Limb (tissue), 2 donors: Measurements from ENCODE around the gene ZFR2.
A peak's percentile ranks its signal among the peaks of the same experiment; 100 is the strongest.
"Not testable (repeated sequence)": the region's sequence is repeated elsewhere in the genome, so short reads cannot be mapped to it uniquely, and the experiment has no call there.

Experiments used
- DNase-seq, 2 donors: peaks; one replicate each; pipeline ENCODE4 v3.0.0-alpha.2; 2016; ENCODE audit errors: extremely low spot score in 2 of 2

The ZFR2 gene

DNA sequence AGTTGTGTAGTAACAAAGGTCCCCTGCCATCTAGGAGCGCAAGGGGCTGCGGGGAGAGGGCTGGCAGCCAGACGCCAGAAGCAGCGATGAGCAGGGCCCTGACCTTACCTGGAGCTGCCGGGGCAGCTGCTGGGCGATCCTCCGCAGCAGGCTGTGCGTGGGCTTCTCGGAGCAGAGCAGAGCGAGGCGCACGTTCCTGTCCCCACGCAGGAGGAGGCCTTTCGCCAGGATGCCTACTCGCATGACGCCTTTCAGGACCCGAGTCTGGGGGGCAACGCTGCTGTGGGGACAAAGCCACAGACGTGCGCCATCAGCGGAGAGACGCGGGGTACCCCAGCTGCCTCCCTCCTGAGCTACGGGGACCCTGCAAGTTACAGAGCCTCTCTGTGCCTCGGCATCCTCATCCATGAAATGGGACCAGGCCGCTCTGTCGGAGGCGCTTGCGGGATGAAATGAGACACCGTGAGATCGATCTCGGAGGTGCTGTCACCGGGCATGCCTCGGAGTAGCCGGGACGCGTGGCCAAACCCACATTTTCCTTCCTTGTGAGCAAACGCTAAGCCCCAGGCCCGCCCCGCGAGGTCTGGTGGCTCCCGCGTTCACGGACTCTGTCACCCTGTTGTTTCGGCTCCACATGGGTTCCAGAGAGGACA is 52.1 kb downstream of the ZFR2 start:
- no peak for DNase-seq

DNA sequence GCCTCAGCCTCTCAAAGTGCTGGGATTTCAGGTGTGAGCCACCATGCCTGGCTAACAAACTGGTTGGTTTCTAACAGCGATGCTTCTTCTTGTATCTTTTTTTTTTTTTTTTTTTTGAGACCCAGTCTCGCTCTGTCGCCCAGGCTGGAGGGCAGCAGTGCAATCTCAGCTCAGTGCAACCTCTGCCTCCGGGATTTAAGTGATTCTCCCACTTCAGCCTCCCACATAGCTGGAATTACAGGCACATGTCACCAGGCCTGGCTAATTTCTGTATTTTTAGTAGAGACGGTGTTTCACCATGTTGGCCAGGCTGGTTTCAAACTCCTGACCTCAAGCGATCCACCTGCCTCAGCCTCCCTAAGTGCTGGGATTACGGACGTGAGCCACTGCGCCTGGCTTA is 52.7 kb downstream of the ZFR2 start:
- not testable (repeated sequence) for DNase-seq

DNA sequence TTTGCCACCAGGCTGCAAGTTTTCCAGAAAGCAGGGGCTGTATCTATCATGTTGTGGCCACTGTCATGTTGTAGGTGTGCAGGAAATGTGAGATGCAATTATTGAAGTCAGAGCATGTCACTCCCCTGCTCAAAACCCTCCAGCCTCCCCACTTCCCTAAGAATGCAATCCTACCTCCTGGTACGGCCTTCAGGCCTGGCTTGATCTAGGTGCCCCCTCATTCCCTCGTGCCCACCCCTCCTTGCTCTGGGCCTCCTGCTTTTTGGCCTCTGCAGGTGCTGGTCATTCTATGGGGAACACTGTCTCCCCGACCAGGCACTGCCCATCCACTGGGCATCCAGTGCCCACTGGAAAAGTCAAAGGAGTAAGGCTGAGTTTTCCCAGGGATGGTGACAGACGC is 54.2 kb downstream of the ZFR2 start:
- no peak for DNase-seq

DNA sequence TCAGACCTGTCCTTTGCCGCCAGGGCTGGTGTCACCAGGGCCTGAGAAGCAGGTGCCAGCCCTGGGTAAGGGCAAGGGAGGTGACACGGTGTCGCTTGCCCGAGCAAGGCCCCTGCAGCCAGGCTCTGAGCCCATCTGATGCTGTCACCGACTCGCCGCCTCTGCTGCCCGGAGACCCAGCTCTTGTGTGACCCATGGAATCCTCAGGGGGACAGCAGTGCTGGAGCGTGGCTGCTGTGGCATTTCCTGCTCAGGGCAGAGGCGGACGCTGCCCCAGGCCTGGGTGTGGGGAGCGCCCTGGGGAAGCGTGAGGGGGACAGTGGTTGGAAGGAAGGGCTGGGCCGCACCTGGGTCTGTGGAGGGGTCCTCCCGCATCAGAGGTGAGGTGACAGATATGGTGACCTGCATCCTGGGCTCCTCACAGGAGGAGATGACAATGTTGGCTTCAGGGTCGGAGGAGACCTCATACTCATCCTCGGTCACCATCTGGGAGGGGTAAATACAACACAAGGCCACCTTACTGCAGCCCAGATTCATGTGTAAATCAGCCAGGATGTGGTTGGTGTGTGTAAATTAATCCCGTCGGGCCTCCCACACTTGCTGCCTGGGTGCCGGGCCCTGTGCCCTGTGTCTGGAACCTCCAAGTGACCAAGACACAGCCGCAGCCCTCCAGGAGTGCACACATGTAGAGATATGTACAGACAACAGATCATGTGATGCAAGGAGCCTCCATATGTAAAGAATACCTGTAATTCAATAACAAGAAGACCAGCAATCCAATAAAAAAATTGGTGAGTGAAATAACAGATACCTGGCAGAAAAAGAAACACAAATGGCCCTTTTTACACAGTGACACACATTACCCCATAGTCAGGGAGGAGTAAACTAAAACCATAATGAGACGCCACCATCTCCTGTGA is 55.1 kb downstream of the ZFR2 start:
- DNase-seq, result no peak

DNA sequence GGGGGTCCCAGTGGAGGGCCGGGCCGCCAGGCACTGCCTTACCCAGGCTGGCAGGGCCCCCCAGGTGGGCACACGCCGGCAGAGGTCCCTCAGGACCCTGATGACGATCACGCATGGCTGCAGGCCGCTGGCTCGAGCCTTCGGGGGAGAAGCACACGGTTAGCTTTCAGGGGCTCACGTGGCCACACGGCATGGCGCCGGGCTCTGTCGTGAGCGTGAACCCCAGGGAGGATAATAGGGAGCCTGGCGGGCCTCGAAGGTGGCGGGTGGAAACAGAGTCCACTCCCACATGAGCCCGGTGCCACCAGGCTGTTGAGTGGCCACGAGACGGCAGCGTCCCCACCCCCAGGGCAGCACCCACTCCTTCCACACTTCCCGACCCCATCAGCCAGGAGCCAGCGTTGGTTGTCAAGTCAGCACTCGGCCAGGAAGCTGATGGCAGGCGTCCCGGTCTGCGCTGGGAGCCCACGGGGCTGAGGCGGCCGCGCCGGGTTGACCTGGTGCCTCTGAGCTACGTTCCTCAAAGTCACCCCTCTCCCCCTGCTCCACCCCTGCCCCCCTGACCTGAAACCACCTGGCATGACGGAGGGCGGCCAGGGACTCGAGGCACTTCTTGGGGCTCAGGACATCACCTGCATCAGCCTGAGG is 58.0 kb downstream of the ZFR2 start:
- no peak for DNase-seq

DNA sequence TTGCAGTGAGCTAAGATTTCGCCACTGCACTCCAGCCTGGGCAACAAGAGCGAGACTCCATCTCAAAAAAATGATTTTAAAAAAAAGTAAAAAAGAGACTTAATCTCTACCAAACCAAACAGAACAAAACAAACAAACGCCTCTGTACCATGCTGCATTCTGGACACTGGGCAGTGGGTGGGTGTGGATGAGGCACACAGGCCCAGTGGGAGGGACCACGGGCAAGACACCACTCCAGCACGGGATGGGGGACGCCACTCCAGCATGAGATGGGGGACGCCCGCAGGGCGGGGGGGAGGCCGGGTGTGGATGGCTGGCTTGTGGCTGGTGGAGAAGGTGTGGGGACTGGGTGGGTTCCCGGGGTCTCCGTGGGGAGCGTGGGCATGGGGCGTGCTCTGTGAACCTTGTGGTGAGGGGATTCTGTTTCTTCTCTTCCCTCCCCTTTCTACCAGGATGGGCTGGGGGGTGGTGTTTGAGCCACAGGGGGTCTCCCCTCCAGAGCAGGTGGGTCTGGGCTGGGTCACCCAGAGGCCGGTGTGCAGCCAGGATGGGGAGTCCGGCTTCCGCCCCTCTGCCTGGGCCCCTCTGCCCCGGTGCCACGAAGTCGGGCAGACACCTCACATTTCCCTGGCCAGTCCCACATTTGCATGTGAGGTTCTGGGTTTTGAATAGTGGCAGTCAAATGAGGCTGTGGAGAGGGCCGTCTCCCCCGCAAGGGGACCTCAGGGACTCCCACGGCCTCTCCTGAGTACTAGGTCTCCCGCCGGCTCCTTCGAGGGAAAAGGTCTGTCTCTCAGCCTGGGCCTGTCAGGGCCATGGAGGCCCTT is 58.7 kb downstream of the ZFR2 start:
- no peak for DNase-seq

DNA sequence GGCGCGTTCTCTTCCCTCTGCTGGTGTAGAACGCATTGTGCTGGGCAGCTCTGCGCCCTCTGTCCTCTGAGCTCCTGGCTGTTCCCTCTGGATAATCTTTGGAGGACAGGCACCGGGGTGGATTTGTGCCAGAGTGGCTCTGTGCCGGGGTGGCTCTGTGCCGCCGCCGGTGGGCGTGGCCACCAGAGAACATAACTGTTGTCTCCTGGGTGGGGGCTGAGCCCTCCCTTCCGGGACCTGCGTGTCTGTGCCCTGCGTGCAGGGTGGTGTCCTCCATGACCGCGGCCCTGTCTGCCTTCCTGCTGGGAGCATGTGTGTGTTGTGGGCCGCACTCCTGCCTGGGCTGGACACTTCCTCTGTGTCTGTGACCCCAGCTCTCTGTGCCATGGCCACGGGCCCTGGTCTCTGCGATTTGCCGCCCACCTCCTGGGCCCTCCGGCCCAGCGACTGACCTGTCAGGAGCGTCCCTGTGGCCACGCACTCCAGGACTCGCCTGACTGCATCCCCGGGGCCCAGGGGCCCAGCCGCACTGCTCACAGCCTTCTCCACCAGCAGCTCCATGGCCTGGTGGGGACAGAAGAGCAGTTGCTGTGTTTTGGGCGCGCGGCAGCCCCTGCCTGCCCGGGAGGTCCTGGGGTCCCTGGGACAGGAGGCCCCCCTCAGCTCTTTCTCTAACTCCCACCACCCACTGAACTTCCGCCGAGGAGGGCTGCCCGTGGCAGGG is 60.3 kb downstream of the ZFR2 start:
- no peak for DNase-seq

DNA sequence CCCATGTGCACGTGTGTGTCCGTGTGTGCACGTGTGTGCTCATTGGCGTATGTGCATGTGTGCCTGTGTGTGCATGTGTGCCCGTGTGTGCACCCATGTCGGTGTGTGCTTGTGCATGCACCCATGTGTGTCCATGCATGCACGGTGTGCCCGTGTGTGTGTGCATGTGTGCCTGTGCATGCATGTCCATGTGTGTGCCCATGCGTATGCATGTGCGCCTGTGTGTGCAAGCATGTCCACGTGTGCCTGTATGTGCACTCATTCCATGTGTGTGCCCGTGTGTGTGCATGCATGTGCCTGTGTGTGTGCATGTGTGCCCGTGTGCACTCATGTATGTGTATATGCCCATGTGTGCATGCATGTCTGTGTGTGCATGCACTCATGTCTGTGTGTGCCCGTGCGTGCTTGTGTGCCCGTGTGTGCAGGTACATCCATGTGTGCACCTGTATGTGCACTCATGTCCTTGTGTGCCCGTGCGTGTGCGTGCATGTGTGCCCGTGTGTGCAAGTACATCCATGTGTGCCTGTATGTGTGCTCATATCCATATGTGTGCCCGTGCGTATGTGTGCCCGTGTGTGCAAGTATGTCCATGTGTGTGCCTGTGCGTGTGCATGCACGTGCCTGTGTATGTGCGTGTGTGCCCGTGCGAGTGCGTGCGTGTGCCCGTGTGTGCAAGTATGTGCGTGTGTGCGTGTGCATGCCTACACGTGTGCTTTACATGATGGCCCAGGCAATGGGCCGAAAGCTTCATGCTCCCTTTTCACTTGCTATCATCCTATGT is 61.1 kb downstream of the ZFR2 start:
- DNase-seq, result no peak

DNA sequence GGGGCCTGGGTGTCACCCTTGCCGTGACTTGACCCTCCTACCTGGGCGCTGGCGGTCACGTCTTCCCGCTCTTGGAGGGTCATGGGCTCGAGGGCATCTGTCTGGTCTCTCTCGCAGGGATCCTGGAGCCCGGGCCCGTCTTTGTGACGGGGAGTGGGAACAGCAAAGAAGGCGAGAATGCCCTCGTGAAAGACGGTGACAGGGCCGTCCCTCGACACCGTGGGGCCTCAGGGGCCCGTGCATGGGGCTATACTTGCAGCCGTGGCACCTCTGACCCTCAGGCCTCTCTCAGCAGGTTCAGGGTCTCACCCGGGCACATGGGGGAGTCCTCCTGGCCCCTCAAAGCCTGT is 61.7 kb downstream of the ZFR2 start:
- no peak for DNase-seq

DNA sequence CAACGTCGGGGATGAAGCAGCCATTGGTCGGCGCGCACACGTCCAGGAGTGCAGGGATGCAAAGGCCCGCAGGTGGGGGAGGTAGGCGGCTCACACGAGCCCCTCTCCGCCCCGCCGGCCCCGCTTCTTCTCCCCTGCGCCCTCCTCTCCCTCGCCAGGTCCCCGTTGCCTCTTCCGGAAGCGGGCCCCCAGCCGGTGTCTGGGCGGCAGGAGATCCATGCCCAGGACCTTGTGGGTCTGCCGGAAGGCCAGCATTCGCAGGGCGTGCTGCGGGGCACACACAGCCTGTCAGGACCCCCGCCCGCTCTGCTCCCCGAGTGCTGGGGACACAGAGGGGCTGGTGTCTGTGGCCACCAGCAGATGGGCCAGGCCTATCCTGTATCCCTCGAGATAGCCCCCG is 63.0 kb downstream of the ZFR2 start:
- no peak for DNase-seq

DNA sequence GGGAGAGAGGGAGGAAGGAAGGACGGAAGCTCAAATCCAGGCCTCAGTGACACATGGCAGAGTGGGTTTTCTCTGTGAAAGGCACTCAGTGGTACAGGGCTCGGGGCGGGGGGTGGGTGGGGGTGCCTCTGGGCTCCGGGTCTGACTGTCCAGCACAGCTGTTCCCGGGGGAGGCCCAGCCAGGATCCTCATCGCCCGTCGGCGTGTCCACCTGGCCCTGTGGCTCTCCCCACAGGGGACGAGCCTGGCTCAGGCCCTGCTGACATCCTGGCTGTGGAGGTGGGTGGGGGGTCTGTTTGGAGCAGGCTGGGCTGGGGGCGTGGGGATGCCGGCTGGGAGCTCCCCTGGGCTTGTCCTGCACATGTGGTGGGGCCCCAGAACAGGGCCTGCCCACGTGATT is 64.4 kb downstream of the ZFR2 start:
- DNase-seq, result no peak

DNA sequence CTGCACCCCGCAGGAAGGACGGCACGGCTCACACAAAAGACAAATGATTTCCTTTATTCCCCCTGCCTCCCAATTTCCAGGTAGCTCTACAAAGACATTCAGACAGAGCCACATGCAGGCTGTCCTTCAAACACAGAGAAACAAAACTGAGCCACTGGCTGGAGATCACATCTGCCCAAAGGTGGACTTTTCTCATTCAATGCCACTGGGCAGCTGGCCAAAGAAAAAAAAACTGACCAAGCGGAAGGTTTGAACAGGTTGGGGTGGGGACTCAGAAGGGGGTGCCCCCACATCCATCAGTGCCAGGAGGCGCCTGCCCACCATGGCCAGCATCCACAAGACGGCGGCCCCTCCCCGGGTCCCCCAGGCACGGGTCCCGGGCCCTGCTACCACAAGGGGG is 64.9 kb downstream of the ZFR2 start:
- DNase-seq, result no peak

DNA sequence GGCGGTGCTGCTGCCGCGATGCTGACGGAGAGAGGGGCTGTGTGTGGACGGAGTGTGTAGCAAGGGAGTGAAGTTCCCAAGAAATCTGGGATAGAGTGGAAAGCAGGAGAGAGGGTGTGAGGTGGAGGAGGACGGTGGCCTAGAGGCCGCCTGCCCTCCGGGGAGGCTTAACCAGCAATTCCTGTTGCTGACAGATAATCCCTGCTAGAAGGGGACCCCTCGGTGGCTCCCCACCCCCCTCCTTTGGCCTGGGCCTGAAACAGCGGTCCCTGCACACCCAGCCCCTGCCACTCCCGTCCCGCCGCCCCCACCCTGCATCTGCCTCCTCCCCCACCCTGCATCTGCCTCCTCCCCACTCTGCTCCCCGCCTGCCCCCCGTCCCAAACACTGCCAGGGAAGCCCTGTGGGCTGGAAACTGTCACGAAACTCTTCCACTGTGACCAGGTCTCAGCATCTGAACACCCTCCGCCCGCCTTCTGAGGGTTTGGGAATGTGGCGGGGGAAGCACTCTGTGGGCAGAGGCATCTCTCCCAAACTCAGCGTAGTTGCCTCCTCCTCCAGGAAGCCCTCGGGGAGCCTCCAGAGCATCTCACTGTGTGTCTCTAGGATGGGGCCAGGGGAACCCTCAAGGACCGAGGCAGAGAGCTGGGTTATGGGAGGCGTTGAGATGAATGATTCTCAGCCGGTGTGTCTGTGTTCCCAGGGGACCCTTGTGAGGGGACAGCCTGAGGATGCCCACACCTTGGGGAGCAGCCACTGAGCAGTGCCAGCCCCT is 65.5 kb downstream of the ZFR2 start:
- no peak for DNase-seq

DNA sequence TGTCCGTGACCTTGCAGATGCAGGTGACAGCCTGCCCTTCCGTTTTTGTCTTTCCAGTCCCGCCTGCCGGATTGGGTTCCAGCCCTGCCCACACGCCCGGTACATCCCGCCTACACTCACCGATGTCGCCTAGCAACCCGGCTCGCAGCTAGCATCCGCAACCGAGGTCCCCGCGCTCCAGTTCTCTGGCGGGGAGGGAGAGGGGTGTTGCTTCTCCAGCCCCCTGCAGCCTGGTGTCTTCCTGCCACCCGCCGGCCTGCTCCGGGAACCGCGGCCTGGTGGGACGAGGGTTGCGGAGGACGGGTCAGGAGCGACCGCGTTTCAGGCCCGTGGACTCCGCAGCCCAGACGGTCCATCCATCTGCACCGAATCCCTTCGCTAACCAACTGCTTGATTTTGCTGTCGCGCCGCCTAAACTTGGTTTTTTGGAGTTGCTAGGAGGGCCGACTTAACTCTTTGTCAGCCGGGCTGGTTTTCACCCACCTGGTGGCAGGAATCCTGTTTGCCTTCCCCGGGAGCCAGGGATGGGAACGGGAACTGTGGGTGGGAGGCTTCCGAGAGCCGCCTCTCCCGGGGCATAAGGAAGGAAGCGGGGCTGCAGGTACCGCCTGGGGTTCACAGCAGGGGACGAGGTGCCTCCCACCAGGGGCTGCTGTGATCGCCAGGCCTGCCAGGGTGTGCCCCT is 67.3 kb downstream of the ZFR2 start:
- DNase-seq, result peak; percentile 17 to 70

DNA sequence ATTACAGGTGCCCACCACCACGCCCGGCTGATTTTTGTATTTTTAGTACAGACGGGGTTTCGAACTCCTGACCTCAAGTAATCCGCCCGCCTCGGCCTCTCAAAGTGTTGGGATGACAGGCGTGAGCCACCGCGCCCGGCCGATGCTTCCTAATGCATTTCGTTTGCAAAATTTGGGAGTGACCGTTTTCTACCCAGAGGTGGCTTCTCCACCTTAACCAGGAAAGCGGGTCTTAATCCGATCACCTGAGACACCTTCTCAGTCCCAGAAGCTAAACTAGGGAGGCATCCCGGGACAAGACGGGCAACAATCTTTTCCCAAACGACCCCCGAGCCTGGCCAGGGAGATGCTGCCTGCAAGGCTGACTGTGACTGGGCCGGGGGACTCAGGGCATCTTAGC is 67.8 kb downstream of the ZFR2 start:
- no peak for DNase-seq

DNA sequence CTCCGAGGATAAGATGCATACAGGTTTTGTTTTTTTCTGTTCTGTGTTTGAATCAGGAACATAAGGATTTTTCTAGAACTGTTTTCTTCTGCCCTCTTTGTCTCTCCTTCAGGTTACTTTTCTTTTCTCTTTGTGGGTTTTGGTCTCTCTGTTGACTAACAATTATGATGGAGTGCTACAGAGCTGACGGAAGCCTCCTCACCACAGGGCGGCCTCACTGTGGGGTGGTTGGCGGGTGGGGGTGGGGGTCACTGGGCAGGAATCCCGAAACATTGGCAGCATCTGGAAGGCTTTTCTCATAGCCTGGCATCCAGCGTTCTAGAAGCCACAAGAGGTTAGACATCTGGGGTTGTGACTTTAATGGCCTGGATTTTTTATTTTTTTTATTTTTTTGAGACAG is 70.7 kb downstream of the ZFR2 start:
- DNase-seq, result no peak

DNA sequence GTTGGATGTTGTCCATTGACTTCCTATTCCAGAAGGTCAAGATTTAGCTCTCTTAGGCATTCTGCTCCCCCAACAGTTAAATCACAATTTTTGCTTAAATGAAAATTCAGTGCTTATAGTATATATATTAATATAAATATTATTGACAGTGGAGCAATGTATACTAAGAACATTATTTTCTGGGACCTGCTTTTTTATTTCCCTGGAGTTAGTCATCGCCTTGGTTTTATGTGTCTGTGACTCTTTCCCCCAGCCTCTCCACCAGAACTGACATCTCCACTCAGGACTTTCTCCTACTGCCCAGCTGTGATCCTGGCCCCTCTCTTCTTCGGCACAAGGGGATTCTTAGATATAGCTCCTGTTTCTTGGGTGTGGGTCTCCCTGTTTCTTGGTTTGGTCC is 72.5 kb downstream of the ZFR2 start:
- DNase-seq, result no peak

DNA sequence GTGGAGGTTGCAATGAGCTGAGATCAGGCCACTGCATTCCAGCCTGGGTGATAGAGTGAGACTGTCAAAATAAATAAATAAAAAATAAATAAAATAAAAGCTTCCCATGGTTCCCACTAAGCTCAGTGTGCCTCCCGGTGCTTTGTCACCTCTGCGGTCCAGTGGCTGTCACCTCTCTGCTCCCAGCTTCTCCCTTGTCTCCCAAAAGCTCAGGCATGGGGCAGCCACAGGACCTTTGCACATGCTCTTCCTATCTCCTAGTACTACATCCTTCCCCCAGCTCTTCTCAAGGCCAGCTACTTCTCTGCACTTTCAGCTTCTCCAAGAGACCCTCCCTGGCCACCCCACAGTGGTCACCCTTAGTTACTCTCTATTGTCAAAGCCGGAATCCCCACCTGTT is 75.0 kb downstream of the ZFR2 start:
- no peak for DNase-seq

DNA sequence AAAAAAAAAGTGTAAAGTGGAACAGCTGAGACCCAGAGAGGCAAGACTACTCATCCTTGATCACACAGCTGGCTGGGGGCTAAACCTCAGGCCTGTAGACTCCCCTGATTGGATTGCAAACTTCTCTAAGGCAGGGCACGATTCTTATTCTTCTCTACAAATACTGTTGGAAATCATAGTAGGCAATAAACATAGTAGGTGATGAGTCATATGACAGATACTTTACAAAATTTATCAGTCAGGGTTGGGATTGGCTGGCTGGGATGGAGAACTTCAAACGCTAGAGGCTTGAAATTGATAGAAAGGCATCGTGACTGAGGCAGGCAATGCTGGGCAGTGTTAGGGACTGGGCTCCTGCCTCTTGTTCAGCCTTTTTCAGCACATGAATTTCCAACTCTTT is 76.7 kb downstream of the ZFR2 start:
- no peak for DNase-seq
